ENCODE results near the gene OSBPL6.

Gene OSBPL6

DNA sequence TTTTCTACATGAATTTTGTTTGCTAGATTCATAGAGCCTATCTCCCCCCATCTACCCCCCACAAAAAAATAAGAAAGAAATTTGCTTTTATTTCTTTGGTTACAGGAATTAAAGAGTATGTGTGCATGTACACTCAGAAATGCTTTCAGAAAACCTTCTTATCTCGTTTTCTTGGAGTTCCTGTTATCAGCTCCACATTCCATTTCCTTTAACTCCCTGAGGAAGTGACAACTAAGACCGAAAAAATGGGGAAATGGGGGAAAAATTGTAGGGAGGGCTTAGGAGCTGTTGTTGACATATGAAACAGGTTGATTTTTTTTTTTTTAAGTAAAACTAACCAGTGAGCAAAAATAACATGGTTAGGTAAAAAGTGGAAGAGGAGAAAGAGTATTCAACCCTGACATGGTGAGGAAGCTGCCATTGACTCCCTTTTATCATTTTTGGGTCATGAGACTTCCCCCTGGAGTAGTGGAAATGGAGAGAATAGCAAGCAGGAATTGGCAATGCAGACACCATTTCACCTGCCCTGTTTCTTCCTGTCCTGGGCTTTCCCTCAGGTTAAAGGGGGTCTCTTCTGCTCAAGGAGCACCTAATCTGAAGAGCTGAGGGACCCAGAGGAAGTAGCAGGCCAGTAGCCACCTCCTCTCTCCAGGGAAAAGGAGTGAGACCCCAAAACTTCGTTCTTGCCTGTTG, 93.5 kb downstream of the OSBPL6 start:
- H3K4me3 ChIP-seq (ENCODE audit: low read depth, low read length) = no peak overlapping the region
- no peak for DNase-seq (ENCODE audit: low read depth)
- TF ChIP-seq, protein P1, sequence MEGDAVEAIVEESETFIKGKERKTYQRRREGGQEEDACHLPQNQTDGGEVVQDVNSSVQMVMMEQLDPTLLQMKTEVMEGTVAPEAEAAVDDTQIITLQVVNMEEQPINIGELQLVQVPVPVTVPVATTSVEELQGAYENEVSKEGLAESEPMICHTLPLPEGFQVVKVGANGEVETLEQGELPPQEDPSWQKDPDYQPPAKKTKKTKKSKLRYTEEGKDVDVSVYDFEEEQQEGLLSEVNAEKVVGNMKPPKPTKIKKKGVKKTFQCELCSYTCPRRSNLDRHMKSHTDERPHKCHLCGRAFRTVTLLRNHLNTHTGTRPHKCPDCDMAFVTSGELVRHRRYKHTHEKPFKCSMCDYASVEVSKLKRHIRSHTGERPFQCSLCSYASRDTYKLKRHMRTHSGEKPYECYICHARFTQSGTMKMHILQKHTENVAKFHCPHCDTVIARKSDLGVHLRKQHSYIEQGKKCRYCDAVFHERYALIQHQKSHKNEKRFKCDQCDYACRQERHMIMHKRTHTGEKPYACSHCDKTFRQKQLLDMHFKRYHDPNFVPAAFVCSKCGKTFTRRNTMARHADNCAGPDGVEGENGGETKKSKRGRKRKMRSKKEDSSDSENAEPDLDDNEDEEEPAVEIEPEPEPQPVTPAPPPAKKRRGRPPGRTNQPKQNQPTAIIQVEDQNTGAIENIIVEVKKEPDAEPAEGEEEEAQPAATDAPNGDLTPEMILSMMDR (IDR thresholded peaks at IDR 0.05; ENCODE audit: insufficient read depth, low read depth, low read length, missing control alignments) = no peak

GRCh38 chr2:178291703-178292102, 97.4 kb downstream of the OSBPL6 start:
- no peak overlapping the region for H3K4me3 ChIP-seq (ENCODE audit: low read depth, low read length)
- TF ChIP-seq, protein P1 (IDR thresholded peaks at IDR 0.05; ENCODE audit: insufficient read depth, low read depth, low read length, missing control alignments) = no peak
- no peak for DNase-seq (ENCODE audit: low read depth)

GRCh38 chr2:178292586-178292985, 98.3 kb downstream of the OSBPL6 start:
- H3K4me3 ChIP-seq (ENCODE audit: low read depth, low read length) = no peak overlapping the region
- DNase-seq (ENCODE audit: low read depth) = no peak
- TF ChIP-seq, protein P1 (IDR thresholded peaks at IDR 0.05; ENCODE audit: insufficient read depth, low read depth, low read length, missing control alignments) = no peak

DNA sequence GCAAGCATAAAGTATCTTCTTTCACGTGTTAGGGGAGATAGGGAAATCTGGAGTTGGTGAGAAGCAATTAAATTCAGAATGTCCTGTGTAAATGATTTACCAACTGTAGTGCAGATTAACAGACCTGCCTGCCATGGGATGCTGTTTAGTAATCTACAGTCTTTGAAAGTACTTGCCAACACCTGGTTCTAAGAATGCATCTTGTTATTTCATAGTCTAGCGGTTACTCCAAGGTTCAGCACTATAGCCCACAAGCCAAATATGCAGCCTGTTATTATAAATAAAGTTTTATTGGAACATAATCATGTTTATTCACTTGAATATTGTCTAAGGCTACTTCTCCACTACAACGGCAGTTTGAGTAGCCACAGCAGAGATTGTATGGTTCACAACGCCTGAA, 100.8 kb downstream of the OSBPL6 start:
- no peak overlapping the region for H3K4me3 ChIP-seq (ENCODE audit: low read depth, low read length)

DNA sequence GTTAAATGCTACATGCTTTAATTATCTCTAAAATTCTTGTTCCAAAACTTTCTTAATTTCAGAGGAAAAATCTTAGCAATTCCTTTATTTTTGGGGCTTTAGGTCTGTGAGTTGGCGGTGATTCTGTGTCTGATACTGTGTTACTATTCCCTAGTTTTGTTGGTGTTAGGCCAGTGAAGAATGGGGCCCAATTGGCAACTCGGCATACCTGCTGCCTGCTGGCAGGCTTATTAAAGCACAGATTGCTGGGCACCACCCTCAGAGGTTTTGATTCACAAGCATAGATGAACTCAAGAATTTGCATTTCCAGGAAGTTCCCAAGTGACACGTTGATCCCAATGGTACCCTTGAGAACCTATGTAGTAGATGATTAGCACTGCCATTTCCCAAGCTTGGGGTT, 101.6 kb downstream of the OSBPL6 start:
- DNase-seq (ENCODE audit: low read depth) = no peak
- TF ChIP-seq, protein P1 (IDR thresholded peaks at IDR 0.05; ENCODE audit: insufficient read depth, low read depth, low read length, missing control alignments) = no peak
- H3K4me3 ChIP-seq (ENCODE audit: low read depth, low read length) = no peak overlapping the region

More for the DNA sequence above, 100.8 kb downstream of the OSBPL6 start:
- TF ChIP-seq, protein P1 (IDR thresholded peaks at IDR 0.05; ENCODE audit: insufficient read depth, low read depth, low read length, missing control alignments) = no peak
- DNase-seq (ENCODE audit: low read depth) = no peak

DNA sequence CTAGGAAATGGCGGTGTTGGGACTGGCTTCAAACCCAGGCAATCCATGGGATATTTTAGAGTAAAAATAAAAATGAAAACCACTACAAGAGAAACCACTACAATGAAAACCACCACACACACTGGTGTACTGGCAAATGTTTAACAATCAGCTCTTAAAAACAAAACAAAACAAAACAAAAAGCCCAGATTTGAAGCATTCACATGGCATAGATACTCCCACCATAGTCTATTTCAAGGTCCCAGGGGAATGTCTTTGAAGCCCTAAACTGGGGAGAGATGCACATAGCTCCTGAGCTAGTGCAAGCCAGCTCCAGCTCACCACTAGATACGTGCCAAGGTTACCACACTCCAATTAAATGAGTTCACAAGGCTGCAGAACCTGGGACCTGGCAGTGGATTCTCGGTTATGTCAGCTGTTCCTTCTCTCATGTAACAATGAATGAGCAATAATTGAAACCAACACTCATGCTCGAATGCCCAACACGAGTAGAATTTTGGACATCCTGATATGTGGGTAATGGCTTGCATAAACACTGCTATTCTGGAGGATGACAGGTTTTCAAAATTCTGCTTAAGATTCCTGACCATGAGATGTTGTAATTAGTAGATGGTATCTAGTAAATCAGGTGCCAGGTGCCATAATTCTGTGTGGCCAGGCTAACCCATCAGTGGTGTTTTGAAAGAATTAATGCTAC, 102.2 kb downstream of the OSBPL6 start:
- no peak overlapping the region for H3K4me3 ChIP-seq (ENCODE audit: low read depth, low read length)
- DNase-seq (ENCODE audit: low read depth) = peak; percentile 5
- TF ChIP-seq, protein P1 (IDR thresholded peaks at IDR 0.05; ENCODE audit: insufficient read depth, low read depth, low read length, missing control alignments) = no peak
